ENCODE data around the gene TCEA3. TPM values are rescaled to one million over a fixed set of nuclear protein-coding genes. Genes with fewer than 3 reads are reported as not detected.

TCEA3 gene
- total and polyA plus RNA-seq, 2 experiments from 2014 or later: not detected

DNA sequence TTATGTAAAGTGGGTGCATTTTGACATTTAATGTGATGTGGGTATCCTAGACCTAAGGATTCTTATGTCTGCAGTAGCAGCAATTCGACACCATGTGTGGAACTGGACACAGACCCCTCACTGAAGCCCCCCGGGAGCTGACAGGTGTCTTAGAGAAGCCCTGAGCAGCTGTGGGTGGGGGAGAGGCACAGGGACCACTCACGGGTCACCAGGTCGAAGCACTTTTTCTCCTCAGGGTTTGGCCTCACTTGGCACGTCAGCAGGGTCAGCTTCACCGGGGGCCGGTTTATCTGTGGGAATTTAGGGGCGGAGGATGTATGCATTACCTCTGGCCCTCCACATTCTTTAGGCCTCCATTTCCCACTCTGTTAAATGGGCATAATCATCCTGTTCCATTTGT, 14.0 kb upstream of the TCEA3 start:
- peaks cover 6% of the 10 kb centered on the region for H3K4me1 Mint-ChIP-seq
- no peaks in the 10 kb centered on the region for H3K9me2 ChIP-seq (ENCODE audit: insufficient read depth)
- no peaks in the 10 kb centered on the region; the same call in 1 of the 2 replicates for H3F3A ChIP-seq (replicated peaks; ENCODE audit: low read depth)
- DNase-seq (ENCODE audit: low spot score): no peak
- peaks cover 7% of the 10 kb centered on the region for H3K27me3 Mint-ChIP-seq (ENCODE audit: insufficient read depth, low read depth, poor library complexity)
- peaks cover 42% of the 10 kb centered on the region for H3K36me3 Mint-ChIP-seq (ENCODE audit: low read depth)
- H3K79me2 ChIP-seq (replicated peaks; ENCODE audit: insufficient read depth): no peaks in the 10 kb centered on the region
- TF ChIP-seq EZH2 (IDR thresholded peaks at IDR 0.05; ENCODE audit: low read depth, unreplicated experiment) (no peak), POLR2AphosphoS5 (IDR thresholded peaks at IDR 0.05; ENCODE audit: low read depth) (no peak), CREB1 (CRISPR knock-in tag; IDR thresholded peaks at IDR 0.05; ENCODE audit: low read depth) (no peak), STAT1 (IDR thresholded peaks at IDR 0.05; ENCODE audit: unreplicated experiment) (no peak), EZH2phosphoT487 (IDR thresholded peaks at IDR 0.05; ENCODE audit: unreplicated experiment) (no peak), ZNF331 (CRISPR knock-in tag; IDR thresholded peaks at IDR 0.05; ENCODE audit: low read depth) (no peak), JUNB (IDR thresholded peaks at IDR 0.05; ENCODE audit: unreplicated experiment) (no peak)
- TF ChIP-seq, protein P1, sequence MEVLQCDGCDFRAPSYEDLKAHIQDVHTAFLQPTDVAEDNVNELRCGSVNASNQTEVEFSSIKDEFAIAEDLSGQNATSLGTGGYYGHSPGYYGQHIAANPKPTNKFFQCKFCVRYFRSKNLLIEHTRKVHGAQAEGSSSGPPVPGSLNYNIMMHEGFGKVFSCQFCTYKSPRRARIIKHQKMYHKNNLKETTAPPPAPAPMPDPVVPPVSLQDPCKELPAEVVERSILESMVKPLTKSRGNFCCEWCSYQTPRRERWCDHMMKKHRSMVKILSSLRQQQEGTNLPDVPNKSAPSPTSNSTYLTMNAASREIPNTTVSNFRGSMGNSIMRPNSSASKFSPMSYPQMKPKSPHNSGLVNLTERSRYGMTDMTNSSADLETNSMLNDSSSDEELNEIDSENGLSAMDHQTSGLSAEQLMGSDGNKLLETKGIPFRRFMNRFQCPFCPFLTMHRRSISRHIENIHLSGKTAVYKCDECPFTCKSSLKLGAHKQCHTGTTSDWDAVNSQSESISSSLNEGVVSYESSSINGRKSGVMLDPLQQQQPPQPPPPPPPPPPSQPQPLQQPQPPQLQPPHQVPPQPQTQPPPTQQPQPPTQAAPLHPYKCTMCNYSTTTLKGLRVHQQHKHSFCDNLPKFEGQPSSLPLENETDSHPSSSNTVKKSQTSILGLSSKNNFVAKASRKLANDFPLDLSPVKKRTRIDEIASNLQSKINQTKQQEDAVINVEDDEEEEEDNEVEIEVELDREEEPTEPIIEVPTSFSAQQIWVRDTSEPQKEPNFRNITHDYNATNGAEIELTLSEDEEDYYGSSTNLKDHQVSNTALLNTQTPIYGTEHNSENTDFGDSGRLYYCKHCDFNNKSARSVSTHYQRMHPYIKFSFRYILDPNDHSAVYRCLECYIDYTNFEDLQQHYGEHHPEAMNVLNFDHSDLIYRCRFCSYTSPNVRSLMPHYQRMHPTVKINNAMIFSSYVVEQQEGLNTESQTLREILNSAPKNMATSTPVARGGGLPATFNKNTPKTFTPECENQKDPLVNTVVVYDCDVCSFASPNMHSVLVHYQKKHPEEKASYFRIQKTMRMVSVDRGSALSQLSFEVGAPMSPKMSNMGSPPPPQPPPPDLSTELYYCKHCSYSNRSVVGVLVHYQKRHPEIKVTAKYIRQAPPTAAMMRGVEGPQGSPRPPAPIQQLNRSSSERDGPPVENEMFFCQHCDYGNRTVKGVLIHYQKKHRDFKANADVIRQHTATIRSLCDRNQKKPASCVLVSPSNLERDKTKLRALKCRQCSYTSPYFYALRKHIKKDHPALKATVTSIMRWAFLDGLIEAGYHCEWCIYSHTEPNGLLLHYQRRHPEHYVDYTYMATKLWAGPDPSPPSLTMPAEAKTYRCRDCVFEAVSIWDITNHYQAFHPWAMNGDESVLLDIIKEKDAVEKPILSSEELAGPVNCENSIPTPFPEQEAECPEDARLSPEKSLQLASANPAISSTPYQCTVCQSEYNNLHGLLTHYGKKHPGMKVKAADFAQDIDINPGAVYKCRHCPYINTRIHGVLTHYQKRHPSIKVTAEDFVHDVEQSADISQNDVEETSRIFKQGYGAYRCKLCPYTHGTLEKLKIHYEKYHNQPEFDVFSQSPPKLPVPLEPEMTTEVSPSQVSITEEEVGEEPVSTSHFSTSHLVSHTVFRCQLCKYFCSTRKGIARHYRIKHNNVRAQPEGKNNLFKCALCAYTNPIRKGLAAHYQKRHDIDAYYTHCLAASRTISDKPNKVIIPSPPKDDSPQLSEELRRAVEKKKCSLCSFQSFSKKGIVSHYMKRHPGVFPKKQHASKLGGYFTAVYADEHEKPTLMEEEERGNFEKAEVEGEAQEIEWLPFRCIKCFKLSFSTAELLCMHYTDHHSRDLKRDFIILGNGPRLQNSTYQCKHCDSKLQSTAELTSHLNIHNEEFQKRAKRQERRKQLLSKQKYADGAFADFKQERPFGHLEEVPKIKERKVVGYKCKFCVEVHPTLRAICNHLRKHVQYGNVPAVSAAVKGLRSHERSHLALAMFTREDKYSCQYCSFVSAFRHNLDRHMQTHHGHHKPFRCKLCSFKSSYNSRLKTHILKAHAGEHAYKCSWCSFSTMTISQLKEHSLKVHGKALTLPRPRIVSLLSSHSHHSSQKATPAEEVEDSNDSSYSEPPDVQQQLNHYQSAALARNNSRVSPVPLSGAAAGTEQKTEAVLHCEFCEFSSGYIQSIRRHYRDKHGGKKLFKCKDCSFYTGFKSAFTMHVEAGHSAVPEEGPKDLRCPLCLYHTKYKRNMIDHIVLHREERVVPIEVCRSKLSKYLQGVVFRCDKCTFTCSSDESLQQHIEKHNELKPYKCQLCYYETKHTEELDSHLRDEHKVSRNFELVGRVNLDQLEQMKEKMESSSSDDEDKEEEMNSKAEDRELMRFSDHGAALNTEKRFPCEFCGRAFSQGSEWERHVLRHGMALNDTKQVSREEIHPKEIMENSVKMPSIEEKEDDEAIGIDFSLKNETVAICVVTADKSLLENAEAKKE (CRISPR knock-in tag; IDR thresholded peaks at IDR 0.05): no peak
- TF ChIP-seq, protein P2, sequence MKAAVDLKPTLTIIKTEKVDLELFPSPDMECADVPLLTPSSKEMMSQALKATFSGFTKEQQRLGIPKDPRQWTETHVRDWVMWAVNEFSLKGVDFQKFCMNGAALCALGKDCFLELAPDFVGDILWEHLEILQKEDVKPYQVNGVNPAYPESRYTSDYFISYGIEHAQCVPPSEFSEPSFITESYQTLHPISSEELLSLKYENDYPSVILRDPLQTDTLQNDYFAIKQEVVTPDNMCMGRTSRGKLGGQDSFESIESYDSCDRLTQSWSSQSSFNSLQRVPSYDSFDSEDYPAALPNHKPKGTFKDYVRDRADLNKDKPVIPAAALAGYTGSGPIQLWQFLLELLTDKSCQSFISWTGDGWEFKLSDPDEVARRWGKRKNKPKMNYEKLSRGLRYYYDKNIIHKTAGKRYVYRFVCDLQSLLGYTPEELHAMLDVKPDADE (IDR thresholded peaks at IDR 0.05): no peak
- TF ChIP-seq, protein P3, sequence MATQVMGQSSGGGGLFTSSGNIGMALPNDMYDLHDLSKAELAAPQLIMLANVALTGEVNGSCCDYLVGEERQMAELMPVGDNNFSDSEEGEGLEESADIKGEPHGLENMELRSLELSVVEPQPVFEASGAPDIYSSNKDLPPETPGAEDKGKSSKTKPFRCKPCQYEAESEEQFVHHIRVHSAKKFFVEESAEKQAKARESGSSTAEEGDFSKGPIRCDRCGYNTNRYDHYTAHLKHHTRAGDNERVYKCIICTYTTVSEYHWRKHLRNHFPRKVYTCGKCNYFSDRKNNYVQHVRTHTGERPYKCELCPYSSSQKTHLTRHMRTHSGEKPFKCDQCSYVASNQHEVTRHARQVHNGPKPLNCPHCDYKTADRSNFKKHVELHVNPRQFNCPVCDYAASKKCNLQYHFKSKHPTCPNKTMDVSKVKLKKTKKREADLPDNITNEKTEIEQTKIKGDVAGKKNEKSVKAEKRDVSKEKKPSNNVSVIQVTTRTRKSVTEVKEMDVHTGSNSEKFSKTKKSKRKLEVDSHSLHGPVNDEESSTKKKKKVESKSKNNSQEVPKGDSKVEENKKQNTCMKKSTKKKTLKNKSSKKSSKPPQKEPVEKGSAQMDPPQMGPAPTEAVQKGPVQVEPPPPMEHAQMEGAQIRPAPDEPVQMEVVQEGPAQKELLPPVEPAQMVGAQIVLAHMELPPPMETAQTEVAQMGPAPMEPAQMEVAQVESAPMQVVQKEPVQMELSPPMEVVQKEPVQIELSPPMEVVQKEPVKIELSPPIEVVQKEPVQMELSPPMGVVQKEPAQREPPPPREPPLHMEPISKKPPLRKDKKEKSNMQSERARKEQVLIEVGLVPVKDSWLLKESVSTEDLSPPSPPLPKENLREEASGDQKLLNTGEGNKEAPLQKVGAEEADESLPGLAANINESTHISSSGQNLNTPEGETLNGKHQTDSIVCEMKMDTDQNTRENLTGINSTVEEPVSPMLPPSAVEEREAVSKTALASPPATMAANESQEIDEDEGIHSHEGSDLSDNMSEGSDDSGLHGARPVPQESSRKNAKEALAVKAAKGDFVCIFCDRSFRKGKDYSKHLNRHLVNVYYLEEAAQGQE (IDR thresholded peaks at IDR 0.05; ENCODE audit: unreplicated experiment): no peak
- TF ChIP-seq, protein P4, sequence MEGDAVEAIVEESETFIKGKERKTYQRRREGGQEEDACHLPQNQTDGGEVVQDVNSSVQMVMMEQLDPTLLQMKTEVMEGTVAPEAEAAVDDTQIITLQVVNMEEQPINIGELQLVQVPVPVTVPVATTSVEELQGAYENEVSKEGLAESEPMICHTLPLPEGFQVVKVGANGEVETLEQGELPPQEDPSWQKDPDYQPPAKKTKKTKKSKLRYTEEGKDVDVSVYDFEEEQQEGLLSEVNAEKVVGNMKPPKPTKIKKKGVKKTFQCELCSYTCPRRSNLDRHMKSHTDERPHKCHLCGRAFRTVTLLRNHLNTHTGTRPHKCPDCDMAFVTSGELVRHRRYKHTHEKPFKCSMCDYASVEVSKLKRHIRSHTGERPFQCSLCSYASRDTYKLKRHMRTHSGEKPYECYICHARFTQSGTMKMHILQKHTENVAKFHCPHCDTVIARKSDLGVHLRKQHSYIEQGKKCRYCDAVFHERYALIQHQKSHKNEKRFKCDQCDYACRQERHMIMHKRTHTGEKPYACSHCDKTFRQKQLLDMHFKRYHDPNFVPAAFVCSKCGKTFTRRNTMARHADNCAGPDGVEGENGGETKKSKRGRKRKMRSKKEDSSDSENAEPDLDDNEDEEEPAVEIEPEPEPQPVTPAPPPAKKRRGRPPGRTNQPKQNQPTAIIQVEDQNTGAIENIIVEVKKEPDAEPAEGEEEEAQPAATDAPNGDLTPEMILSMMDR (conservative IDR thresholded peaks at IDR 0.05; ENCODE audit: low read depth in 2 of 2): no peak
- no peaks in the 10 kb centered on the region for H3K9me3 Mint-ChIP-seq
- H3K4me3 ChIP-seq: no peak overlapping the region
- peaks cover 6% of the 10 kb centered on the region; the same call in 1 of the 2 replicates for H3K36me3 ChIP-seq (ENCODE audit: insufficient read depth)
- no peak overlapping the region for H3K27ac Mint-ChIP-seq
- no peak overlapping the region for H3K4me3 Mint-ChIP-seq
- no peak overlapping the region for H3K4me2 ChIP-seq
- H4K20me1 ChIP-seq (replicated peaks; ENCODE audit: insufficient read depth): peaks cover 7% of the 10 kb centered on the region
- no peaks in the 10 kb centered on the region; the same call in 1 of the 2 replicates for H3K27me3 ChIP-seq (ENCODE audit: insufficient read depth)
- H2AFZ ChIP-seq: no peak overlapping the region
- H3K27ac ChIP-seq (ENCODE audit: low read depth): no peak overlapping the region
- no peak for ATAC-seq
- H3K4me1 ChIP-seq (ENCODE audit: insufficient read depth): peaks cover 4% of the 10 kb centered on the region; the same call in 1 of the 2 replicates
